Ishikawa (cell line): ENCODE results near the gene EML1.

Experiments used
- CEBPB ChIP-seq: IDR thresholded peaks from 2 replicates; pipeline ENCODE4 v1.6.1; 2012
- CREB1 ChIP-seq: IDR thresholded peaks from 2 replicates; pipeline ENCODE4 v1.6.1; 2012; ENCODE audit warnings: low read depth
- EGR1 ChIP-seq: IDR thresholded peaks from 2 replicates; pipeline ENCODE4 v1.6.1; 2012
- EP300 ChIP-seq: IDR thresholded peaks from 2 replicates; pipeline ENCODE4 v1.6.1; 2012; ENCODE audit warnings: borderline replicate concordance
- FOXM1 ChIP-seq: IDR thresholded peaks from 2 replicates; pipeline ENCODE4 v1.6.1; 2012; ENCODE audit warnings: low read depth, borderline replicate concordance
- MAX ChIP-seq: IDR thresholded peaks from 2 replicates; pipeline ENCODE4 v1.6.1; 2012
- NFIC ChIP-seq: IDR thresholded peaks from 2 replicates; pipeline ENCODE4 v1.6.1; 2012
- RAD21 ChIP-seq: IDR thresholded peaks from 2 replicates; pipeline ENCODE4 v1.6.1; 2012; ENCODE audit warnings: low read depth
- REST ChIP-seq: IDR thresholded peaks from 2 replicates; pipeline ENCODE4 v1.6.1; 2012; ENCODE audit warnings: low read depth, mild to moderate bottlenecking
- TAF1 ChIP-seq: IDR thresholded peaks from 2 replicates; pipeline ENCODE4 v1.6.1; 2012; ENCODE audit warnings: low read depth, mild to moderate bottlenecking
- TCF12 ChIP-seq: IDR thresholded peaks from 2 replicates; pipeline ENCODE4 v1.6.1; 2012; ENCODE audit warnings: low read depth
- TEAD4 ChIP-seq: IDR thresholded peaks from 2 replicates; pipeline ENCODE4 v1.6.1; 2012
- USF1 ChIP-seq: IDR thresholded peaks from 2 replicates; pipeline ENCODE4 v1.6.1; 2012
- YY1 ChIP-seq: IDR thresholded peaks from 2 replicates; pipeline ENCODE4 v1.6.1; 2012; ENCODE audit warnings: low read depth
- ZBTB7A ChIP-seq: IDR thresholded peaks from 2 replicates; pipeline ENCODE4 v1.6.1; 2012; ENCODE audit warnings: low read depth

The EML1 gene

GRCh38 chr14:99875836-99876235 is 82.6 kb downstream of the EML1 start:
- TF ChIP-seq TAF1 (no peak), CEBPB (no peak), YY1 (no peak), RAD21 (no peak), NFIC (no peak), EGR1 (no peak), MAX (no peak), FOXM1 (no peak), TEAD4 (no peak), EP300 (no peak), REST (no peak)

- TF ChIP-seq EP300: no peak
- no peak for TF ChIP-seq FOXM1
- no peak for TF ChIP-seq RAD21
- TF ChIP-seq TAF1: no peak
- no peak for TF ChIP-seq NFIC
- no peak for TF ChIP-seq TEAD4
Measured at GRCh38 chr14:99876406-99876805, 83.2 kb downstream of the EML1 start.

GRCh38 chr14:99878563-99878962 is 85.3 kb downstream of the EML1 start:
- TF ChIP-seq NFIC (no peak), CEBPB (no peak), REST (no peak), TCF12 (no peak), FOXM1 (no peak), EGR1 (no peak), CREB1 (no peak), ZBTB7A (no peak), EP300 (no peak), TEAD4 (no peak)

GRCh38 chr14:99879401-99880295 is 86.4 kb downstream of the EML1 start:
- TF ChIP-seq EGR1: no peak
- no peak for TF ChIP-seq ZBTB7A

GRCh38 chr14:99880651-99881420 is 87.6 kb downstream of the EML1 start:
- TF ChIP-seq RAD21 (no peak), USF1 (no peak), REST (no peak), YY1 (no peak), EP300 (no peak), TAF1 (no peak), CREB1 (no peak), NFIC (no peak), EGR1 (no peak), MAX (no peak), CEBPB (no peak), ZBTB7A (no peak), FOXM1 (no peak), TCF12 (no peak), TEAD4 (no peak)
